ENCODE measurements around the gene RNU5B-1. TPM values are rescaled to one million over a fixed set of nuclear protein-coding genes. Genes with fewer than 3 reads are reported as not detected.

Gene RNU5B-1
- polyA plus RNA-seq, 3 donors: not detected

DNA sequence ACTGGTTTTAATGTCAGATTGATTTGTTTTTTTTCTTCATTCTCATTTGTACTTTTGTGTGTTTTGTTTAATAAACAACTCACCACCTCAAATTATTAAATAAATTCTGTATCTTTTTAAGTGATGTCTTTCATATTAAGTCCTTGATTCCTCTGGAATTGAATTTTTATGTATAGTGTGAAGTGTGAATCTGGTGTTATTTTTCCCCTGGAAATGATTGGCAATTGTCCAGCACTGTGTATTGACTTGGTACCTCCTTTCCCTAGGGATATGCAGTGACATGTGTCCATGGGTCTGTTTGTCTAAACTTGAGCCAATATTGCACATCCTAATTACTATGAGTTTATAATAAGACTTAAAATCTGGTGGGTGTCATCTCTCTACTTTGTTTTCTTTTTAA is 2.1 kb downstream of the RNU5B-1 start:
- Histone ChIP-seq H3K4me2 (replicated peaks; ENCODE audit: extremely low read depth, low read length, poor library complexity, severe bottlenecking) (no peak overlapping the region), H3K9me3 (replicated peaks in 1 of 2; ENCODE audit: control insufficient read depth in 1 of 2, insufficient read depth in 1 of 2, low read length in 2 of 2) (no peaks in the 10 kb centered on the region), H3K36me3 (replicated peaks in 1 of 2; ENCODE audit: control insufficient read depth in 1 of 2, insufficient read depth in 2 of 2, low read length in 2 of 2) (no peaks in the 10 kb centered on the region), H3K9ac (ENCODE audit: insufficient read depth, low read length, poor library complexity, severe bottlenecking) (no peak overlapping the region), H3K79me2 (ENCODE audit: insufficient read depth, low read length) (no peaks in the 10 kb centered on the region), H4K20me1 (ENCODE audit: insufficient read depth, low read length) (no peaks in the 10 kb centered on the region), H3K27me3 (ENCODE audit: control insufficient read depth in 2 of 2, insufficient read depth in 2 of 2, low read length in 2 of 2) (no peaks in the 10 kb centered on the region), H3K4me3 (replicated peaks in 1 of 3; ENCODE audit: low read depth in 2 of 3, low read length in 3 of 3) (no peak overlapping the region), H3K27ac (ENCODE audit: low read depth in 1 of 2, low read length in 2 of 2) (no peak overlapping the region), H3K4me1 (ENCODE audit: control insufficient read depth in 1 of 2, insufficient read depth in 2 of 2, low read length in 2 of 2) (peaks cover 24% of the 10 kb centered on the region in 2 donors), H2AFZ (ENCODE audit: insufficient read depth, low read depth, low read length, poor library complexity, severe bottlenecking) (no peak overlapping the region)
- H3K9me3 Mint-ChIP-seq: no peaks in the 10 kb centered on the region
- DNase-seq: no peak
- no peaks in the 10 kb centered on the region for H3K36me3 Mint-ChIP-seq
- TF ChIP-seq, protein P1, sequence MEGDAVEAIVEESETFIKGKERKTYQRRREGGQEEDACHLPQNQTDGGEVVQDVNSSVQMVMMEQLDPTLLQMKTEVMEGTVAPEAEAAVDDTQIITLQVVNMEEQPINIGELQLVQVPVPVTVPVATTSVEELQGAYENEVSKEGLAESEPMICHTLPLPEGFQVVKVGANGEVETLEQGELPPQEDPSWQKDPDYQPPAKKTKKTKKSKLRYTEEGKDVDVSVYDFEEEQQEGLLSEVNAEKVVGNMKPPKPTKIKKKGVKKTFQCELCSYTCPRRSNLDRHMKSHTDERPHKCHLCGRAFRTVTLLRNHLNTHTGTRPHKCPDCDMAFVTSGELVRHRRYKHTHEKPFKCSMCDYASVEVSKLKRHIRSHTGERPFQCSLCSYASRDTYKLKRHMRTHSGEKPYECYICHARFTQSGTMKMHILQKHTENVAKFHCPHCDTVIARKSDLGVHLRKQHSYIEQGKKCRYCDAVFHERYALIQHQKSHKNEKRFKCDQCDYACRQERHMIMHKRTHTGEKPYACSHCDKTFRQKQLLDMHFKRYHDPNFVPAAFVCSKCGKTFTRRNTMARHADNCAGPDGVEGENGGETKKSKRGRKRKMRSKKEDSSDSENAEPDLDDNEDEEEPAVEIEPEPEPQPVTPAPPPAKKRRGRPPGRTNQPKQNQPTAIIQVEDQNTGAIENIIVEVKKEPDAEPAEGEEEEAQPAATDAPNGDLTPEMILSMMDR (IDR thresholded peaks at IDR 0.05): no peak
- no peak overlapping the region for H3K27ac Mint-ChIP-seq
- no peak overlapping the region for H3K4me3 Mint-ChIP-seq
- H3K27me3 Mint-ChIP-seq (ENCODE audit: low read depth in 3 of 3): peaks cover 0 to 3% (median under 1%) of the 10 kb centered on the region in 3 donors
- intact Hi-C loops (cut with micrococcal nuclease): no loop called here
- peaks cover 31% of the 10 kb centered on the region for H3K4me1 Mint-ChIP-seq

DNA sequence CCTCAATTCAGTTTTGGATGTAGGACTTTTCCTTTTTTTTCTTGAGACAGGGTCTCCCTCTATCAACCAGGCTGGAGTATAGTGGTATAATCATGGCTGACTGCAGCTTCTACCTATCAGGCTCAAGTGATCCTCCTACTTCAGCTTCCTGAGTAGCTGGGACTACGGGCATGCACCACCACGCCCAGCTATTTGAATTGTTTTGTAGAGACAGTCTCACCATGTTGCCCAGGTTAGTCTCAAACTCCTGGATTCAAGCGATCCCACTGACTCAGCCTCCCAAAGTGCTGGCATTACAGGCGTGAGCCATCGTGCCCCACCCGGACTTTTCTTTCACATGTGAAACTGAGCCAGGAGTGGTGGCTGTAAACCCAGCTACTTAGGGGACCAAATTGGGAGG is 3.5 kb downstream of the RNU5B-1 start:
- H3K36me3 Mint-ChIP-seq: no peaks in the 10 kb centered on the region
- Histone ChIP-seq H3K27me3 (ENCODE audit: control insufficient read depth in 2 of 2, insufficient read depth in 2 of 2, low read length in 2 of 2) (peaks cover 0 to 2% of the 10 kb centered on the region in 2 donors), H3K4me1 (ENCODE audit: control insufficient read depth in 1 of 2, insufficient read depth in 2 of 2, low read length in 2 of 2) (peaks cover 24% of the 10 kb centered on the region in 2 donors), H3K79me2 (ENCODE audit: insufficient read depth, low read length) (no peaks in the 10 kb centered on the region), H3K4me3 (replicated peaks in 1 of 3; ENCODE audit: low read depth in 2 of 3, low read length in 3 of 3) (no peak overlapping the region), H3K9ac (ENCODE audit: insufficient read depth, low read length, poor library complexity, severe bottlenecking) (no peak overlapping the region), H3K36me3 (replicated peaks in 1 of 2; ENCODE audit: control insufficient read depth in 1 of 2, insufficient read depth in 2 of 2, low read length in 2 of 2) (no peaks in the 10 kb centered on the region), H3K27ac (ENCODE audit: low read depth in 1 of 2, low read length in 2 of 2) (no peak overlapping the region), H3K4me2 (replicated peaks; ENCODE audit: extremely low read depth, low read length, poor library complexity, severe bottlenecking) (no peak overlapping the region), H3K9me3 (replicated peaks in 1 of 2; ENCODE audit: control insufficient read depth in 1 of 2, insufficient read depth in 1 of 2, low read length in 2 of 2) (no peaks in the 10 kb centered on the region), H4K20me1 (ENCODE audit: insufficient read depth, low read length) (no peaks in the 10 kb centered on the region), H2AFZ (ENCODE audit: insufficient read depth, low read depth, low read length, poor library complexity, severe bottlenecking) (no peak overlapping the region)
- H3K4me3 Mint-ChIP-seq: no peak overlapping the region
- peaks cover 3 to 10% (median 4%) of the 10 kb centered on the region in 3 donors for H3K27me3 Mint-ChIP-seq (ENCODE audit: low read depth in 3 of 3)
- TF ChIP-seq, protein P1 (IDR thresholded peaks at IDR 0.05): no peak
- 90% methylated on average over 4 of the region's 6 CpGs for WGBS (ENCODE audit: insufficient coverage)
- intact Hi-C loops (cut with micrococcal nuclease): no loop called here
- peaks cover 31% of the 10 kb centered on the region for H3K4me1 Mint-ChIP-seq
- H3K27ac Mint-ChIP-seq: no peak overlapping the region
- H3K9me3 Mint-ChIP-seq: no peaks in the 10 kb centered on the region
- peak in 1 of 3 donors; percentile 13 for DNase-seq

All from CD14-positive monocyte (primary cell).